ENCODE results near the gene LPCAT2.

The LPCAT2 gene

GRCh38 chr16:55576384-55576783 lies 67.5 kb downstream of the LPCAT2 start:
- TF ChIP-seq, protein P1, sequence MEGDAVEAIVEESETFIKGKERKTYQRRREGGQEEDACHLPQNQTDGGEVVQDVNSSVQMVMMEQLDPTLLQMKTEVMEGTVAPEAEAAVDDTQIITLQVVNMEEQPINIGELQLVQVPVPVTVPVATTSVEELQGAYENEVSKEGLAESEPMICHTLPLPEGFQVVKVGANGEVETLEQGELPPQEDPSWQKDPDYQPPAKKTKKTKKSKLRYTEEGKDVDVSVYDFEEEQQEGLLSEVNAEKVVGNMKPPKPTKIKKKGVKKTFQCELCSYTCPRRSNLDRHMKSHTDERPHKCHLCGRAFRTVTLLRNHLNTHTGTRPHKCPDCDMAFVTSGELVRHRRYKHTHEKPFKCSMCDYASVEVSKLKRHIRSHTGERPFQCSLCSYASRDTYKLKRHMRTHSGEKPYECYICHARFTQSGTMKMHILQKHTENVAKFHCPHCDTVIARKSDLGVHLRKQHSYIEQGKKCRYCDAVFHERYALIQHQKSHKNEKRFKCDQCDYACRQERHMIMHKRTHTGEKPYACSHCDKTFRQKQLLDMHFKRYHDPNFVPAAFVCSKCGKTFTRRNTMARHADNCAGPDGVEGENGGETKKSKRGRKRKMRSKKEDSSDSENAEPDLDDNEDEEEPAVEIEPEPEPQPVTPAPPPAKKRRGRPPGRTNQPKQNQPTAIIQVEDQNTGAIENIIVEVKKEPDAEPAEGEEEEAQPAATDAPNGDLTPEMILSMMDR (IDR thresholded peaks at IDR 0.05; ENCODE audit: insufficient read depth, low read depth, low read length, missing control alignments), result no peak
- no peak for DNase-seq (ENCODE audit: low read depth)

GRCh38 chr16:55577887-55578286 lies 69.0 kb downstream of the LPCAT2 start:
- no peak for DNase-seq (ENCODE audit: low read depth)
- H3K4me3 ChIP-seq (ENCODE audit: low read depth, low read length), result no peak overlapping the region
- TF ChIP-seq, protein P1 (IDR thresholded peaks at IDR 0.05; ENCODE audit: insufficient read depth, low read depth, low read length, missing control alignments), result no peak

More at GRCh38 chr16:55576384-55576783, 67.5 kb downstream of the LPCAT2 start:
- H3K4me3 ChIP-seq (ENCODE audit: low read depth, low read length), result no peak overlapping the region

DNA sequence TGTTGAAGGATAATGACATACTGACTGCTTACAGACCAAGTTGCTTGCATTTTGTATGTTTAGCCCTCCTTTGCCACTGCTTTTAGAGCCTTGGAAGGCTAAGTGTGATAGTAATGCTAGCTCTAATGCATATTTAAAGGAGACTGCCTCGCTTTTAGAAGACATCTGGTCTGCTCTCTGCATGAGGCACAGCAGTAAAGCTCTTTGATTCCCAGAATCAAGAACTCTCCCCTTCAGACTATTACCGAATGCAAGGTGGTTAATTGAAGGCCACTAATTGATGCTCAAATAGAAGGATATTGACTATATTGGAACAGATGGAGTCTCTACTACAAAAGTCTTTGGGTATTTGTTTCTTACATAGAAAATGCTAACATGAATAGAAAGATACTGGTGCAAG lies 76.8 kb downstream of the LPCAT2 start:
- no peak overlapping the region for H3K4me3 ChIP-seq (ENCODE audit: low read depth, low read length)
- no peak for DNase-seq (ENCODE audit: low read depth)
- TF ChIP-seq, protein P1 (IDR thresholded peaks at IDR 0.05; ENCODE audit: insufficient read depth, low read depth, low read length, missing control alignments), result no peak

- H3K4me3 ChIP-seq (ENCODE audit: low read depth, low read length), result no peak overlapping the region
Observed at GRCh38 chr16:55588799-55589198, 79.9 kb downstream of the LPCAT2 start.

GRCh38 chr16:55592306-55592705 lies 83.4 kb downstream of the LPCAT2 start:
- no peak overlapping the region for H3K4me3 ChIP-seq (ENCODE audit: low read depth, low read length)
- TF ChIP-seq, protein P1 (IDR thresholded peaks at IDR 0.05; ENCODE audit: insufficient read depth, low read depth, low read length, missing control alignments), result no peak
- no peak for DNase-seq (ENCODE audit: low read depth)

More at GRCh38 chr16:55588799-55589198, 79.9 kb downstream of the LPCAT2 start:
- DNase-seq (ENCODE audit: low read depth), result no peak
- TF ChIP-seq, protein P1 (IDR thresholded peaks at IDR 0.05; ENCODE audit: insufficient read depth, low read depth, low read length, missing control alignments), result no peak

DNA sequence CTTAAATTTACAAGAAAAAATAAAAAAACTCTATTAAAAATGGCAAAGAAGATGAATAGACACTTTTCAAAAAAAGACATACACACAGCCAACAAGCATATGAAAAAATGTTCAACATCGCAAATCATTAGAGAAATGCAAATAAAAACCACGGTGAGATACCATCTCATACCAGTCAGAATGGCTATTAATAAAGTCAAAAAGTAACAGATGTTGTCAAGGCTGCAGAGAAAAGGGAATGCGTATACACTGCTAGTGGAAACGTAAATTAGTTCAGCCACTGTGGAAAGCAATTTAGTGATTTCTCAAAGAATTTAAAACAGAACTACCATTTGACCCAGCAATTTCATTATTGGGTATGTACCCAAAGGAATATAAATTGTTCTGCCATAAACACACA lies 89.1 kb downstream of the LPCAT2 start:
- no peak for DNase-seq (ENCODE audit: low read depth)
- TF ChIP-seq, protein P1 (IDR thresholded peaks at IDR 0.05; ENCODE audit: insufficient read depth, low read depth, low read length, missing control alignments), result no peak
- H3K4me3 ChIP-seq (ENCODE audit: low read depth, low read length), result no peak overlapping the region

GRCh38 chr16:55605754-55606336 lies 97.0 kb downstream of the LPCAT2 start:
- H3K4me3 ChIP-seq (ENCODE audit: low read depth, low read length), result no peak overlapping the region
- TF ChIP-seq, protein P1 (IDR thresholded peaks at IDR 0.05; ENCODE audit: insufficient read depth, low read depth, low read length, missing control alignments), result no peak

More at GRCh38 chr16:55605754-55606336, 97.0 kb downstream of the LPCAT2 start:
- DNase-seq (ENCODE audit: low read depth), result no peak

All from GM12865 (cell line).